Smooth muscle cell (in vitro differentiated cells): ENCODE data around the gene NFILZ. TPM values are rescaled to one million over a fixed set of nuclear protein-coding genes. Genes with fewer than 3 reads are reported as not detected.

Experiments
- DNase-seq: peaks from one replicate; lab custom pipeline; 2025; ENCODE audit not compliant: unreplicated experiment; lab: John Stamatoyannopoulos, UW
- H2AFZ ChIP-seq: fragments of 200-600 bp; sonication (generic); 2 replicates; pipeline ENCODE4 v1.6.0; 2016; ENCODE audit warnings: antibody characterized with exemption, low read depth, mild to moderate bottlenecking
- H3F3A ChIP-seq: fragments of 200-600 bp; sonication (generic); 2 replicates; pipeline ENCODE4 v1.6.0; 2017; ENCODE audit warnings: antibody characterized with exemption, low read depth
- H3K27ac ChIP-seq: fragments of 200-600 bp; sonication (generic); 2 replicates; pipeline ENCODE4 v1.5.1; 2016; ENCODE audit warnings: low read depth, mild to moderate bottlenecking
- H3K27me3 ChIP-seq: fragments of 200-600 bp; sonication (generic); 2 replicates; pipeline ENCODE4 v1.6.1; 2016; ENCODE audit warnings: low read depth, mild to moderate bottlenecking
- H3K36me3 ChIP-seq: fragments of 200-600 bp; sonication (generic); 2 replicates; pipeline ENCODE4 v1.5.1; 2016; ENCODE audit warnings: low read depth
- H3K4me1 ChIP-seq: fragments of 200-600 bp; sonication (generic); 2 replicates; pipeline ENCODE4 v1.5.1; 2016; ENCODE audit warnings: low read depth
- H3K4me2 ChIP-seq: fragments of 200-600 bp; sonication (generic); 2 replicates; pipeline ENCODE4 v1.6.0; 2016; ENCODE audit warnings: mild to moderate bottlenecking
- H3K4me3 ChIP-seq: fragments of 200-600 bp; sonication (generic); 2 replicates; pipeline ENCODE4 v1.5.1; 2016; ENCODE audit warnings: mild to moderate bottlenecking
- H3K79me2 ChIP-seq: fragments of 200-600 bp; sonication (generic); 2 replicates; pipeline ENCODE4 v1.6.0; 2016; ENCODE audit warnings: low read depth, mild to moderate bottlenecking
- H3K9ac ChIP-seq: fragments of 200-600 bp; sonication (generic); 2 replicates; pipeline ENCODE4 v1.6.0; 2016; ENCODE audit warnings: low read depth
- H3K9me3 ChIP-seq: fragments of 200-600 bp; sonication (generic); replicated peaks from 2 replicates; pipeline ENCODE4 v1.5.1; 2016; ENCODE audit warnings: low read depth
- H4K20me1 ChIP-seq: fragments of 200-600 bp; sonication (generic); 2 replicates; pipeline ENCODE4 v1.6.0; 2016; ENCODE audit warnings: low read depth
- WGBS: methylation state at CpG from one replicate; pipeline ENCODE4 v1.1.7; 2016; ENCODE audit warnings: low lambda C conversion rate; 5-methylcytosine and 5-hydroxymethylcytosine counted together
- polyA plus RNA-seq: library from polyadenylated mRNA; unstranded; fragments of >200 nt; fragmentation: Nextera tagmentation; extraction: Ambion mirVana; gene quantifications from 2 replicates; pipeline ENCODE4 v1.2.1, GENCODE V29; 2016
- total RNA-seq: library from RNA; depleted of rRNA; stranded (reverse); fragments of >200 nt; gene quantifications from 2 replicates; pipeline ENCODE4 v1.2.3, GENCODE V29; 2014
- TF ChIP-seq, protein P1 (sequence below): fragments of 200-600 bp; sonication (generic); IDR thresholded peaks from 2 replicates; pipeline ENCODE4 v1.5.1; 2017; ENCODE audit warnings: borderline replicate concordance, mild to moderate bottlenecking, antibody characterized with exemption; ENCODE audit not compliant: insufficient read depth, poor library complexity, severe bottlenecking

The NFILZ gene
- total and polyA plus RNA-seq, 2 experiments from 2014 or later, result not detected

DNA sequence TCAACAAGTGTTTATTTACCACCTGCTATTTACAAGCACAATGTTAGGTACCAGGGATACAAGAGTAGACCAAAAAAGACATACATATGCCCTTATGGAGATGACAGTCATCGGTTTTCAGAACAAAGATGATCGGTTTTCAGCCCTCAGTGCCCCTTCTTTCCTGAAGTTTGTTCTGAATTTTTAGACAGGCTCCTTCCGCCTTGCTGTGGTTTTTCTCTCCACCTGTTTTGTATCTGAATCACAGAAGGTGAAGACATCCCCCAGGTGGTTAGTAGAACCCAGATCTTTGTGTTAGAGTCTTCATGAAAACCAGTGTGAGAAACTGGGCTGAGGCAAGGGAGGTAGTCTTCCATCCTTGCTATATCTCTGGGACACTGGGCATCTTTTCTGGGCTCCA lies 44.6 kb downstream of the NFILZ start:
- 87% methylated on average over 3 of the region's 3 CpGs for whole genome bisulfite sequencing
- H3K9ac ChIP-seq, result no peak overlapping the region
- no peak overlapping the region for H3K27ac ChIP-seq
- no peak overlapping the region for H3K4me2 ChIP-seq
- TF ChIP-seq, protein P1, sequence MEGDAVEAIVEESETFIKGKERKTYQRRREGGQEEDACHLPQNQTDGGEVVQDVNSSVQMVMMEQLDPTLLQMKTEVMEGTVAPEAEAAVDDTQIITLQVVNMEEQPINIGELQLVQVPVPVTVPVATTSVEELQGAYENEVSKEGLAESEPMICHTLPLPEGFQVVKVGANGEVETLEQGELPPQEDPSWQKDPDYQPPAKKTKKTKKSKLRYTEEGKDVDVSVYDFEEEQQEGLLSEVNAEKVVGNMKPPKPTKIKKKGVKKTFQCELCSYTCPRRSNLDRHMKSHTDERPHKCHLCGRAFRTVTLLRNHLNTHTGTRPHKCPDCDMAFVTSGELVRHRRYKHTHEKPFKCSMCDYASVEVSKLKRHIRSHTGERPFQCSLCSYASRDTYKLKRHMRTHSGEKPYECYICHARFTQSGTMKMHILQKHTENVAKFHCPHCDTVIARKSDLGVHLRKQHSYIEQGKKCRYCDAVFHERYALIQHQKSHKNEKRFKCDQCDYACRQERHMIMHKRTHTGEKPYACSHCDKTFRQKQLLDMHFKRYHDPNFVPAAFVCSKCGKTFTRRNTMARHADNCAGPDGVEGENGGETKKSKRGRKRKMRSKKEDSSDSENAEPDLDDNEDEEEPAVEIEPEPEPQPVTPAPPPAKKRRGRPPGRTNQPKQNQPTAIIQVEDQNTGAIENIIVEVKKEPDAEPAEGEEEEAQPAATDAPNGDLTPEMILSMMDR, result no peak
- no peaks in the 10 kb centered on the region for H4K20me1 ChIP-seq
- no peak overlapping the region for H2AFZ ChIP-seq
- no peaks in the 10 kb centered on the region for H3F3A ChIP-seq
- no peak for DNase-seq
- no peaks in the 10 kb centered on the region for H3K36me3 ChIP-seq
- no peaks in the 10 kb centered on the region for H3K79me2 ChIP-seq
- no peaks in the 10 kb centered on the region for H3K4me1 ChIP-seq
- H3K27me3 ChIP-seq, result no peaks in the 10 kb centered on the region
- H3K9me3 ChIP-seq, result no peaks in the 10 kb centered on the region
- no peak overlapping the region for H3K4me3 ChIP-seq

DNA sequence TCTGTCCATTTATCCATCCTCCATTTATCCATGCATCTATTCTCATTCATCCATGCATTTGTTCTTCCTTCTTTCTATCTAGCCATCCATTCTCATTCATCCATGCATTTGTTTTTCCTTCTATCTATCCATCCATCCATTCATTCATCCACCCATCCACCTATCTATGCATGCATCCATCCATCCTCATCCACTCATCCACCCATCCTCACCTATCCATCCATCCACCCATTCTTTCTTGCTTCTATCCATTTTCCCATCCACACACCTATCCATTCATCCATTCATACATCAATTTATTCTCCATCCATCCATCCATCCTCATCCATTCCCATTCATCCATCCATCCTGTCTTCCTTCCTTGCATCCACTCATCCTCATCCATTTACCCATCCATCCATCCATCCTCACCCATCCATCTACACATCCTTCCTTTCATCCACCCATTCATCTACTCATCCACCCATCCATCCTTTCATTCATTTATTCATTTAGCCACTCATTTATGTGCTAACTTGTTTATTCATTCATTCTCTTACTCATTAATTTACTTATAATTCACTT lies 47.9 kb downstream of the NFILZ start:
- Histone ChIP-seq H3K4me2 (no peak overlapping the region), H3K36me3 (no peaks in the 10 kb centered on the region), H3K4me1 (no peaks in the 10 kb centered on the region), H4K20me1 (no peaks in the 10 kb centered on the region), H3K4me3 (no peak overlapping the region), H3K79me2 (no peaks in the 10 kb centered on the region), H3K27me3 (no peaks in the 10 kb centered on the region), H3K27ac (no peak overlapping the region), H3K9ac (no peak overlapping the region), H3K9me3 (no peaks in the 10 kb centered on the region), H3F3A (no peaks in the 10 kb centered on the region), H2AFZ (no peak overlapping the region)
- DNase-seq, result no peak
- TF ChIP-seq, protein P1, result no peak

Other genes starting within 250 kb of the NFILZ start
- 12.9 and 28.9 TPM in 2 replicates for gene RAB11B, start 240.3 kb upstream of the NFILZ start, total RNA-seq
- gene RAB11B, start 240.3 kb upstream of the NFILZ start, polyA plus RNA-seq, result 137 and 148 TPM in 2 replicates
- 22.2 and 22.5 TPM in 2 replicates for gene MARCHF2, start 217.3 kb upstream of the NFILZ start, total RNA-seq
- gene MARCHF2, start 217.3 kb upstream of the NFILZ start, polyA plus RNA-seq, result 24.4 and 32.5 TPM in 2 replicates
- gene HNRNPM, start 185.7 kb upstream of the NFILZ start, total RNA-seq, result 44.3 and 54.9 TPM in 2 replicates
- gene HNRNPM, start 185.7 kb upstream of the NFILZ start, polyA plus RNA-seq, result 143 and 156 TPM in 2 replicates
- not detected in 2 replicates for gene PRAM1, start 128.0 kb upstream of the NFILZ start, total RNA-seq
- gene PRAM1, start 128.0 kb upstream of the NFILZ start, polyA plus RNA-seq, result 0.18 and 0.74 TPM in 2 replicates
- 1.3 and 10.2 TPM in 2 replicates for gene ZNF414, start 116.5 kb upstream of the NFILZ start, total RNA-seq
- 33.0 and 42.4 TPM in 2 replicates for gene ZNF414, start 116.5 kb upstream of the NFILZ start, polyA plus RNA-seq
- gene MYO1F, start 53.2 kb upstream of the NFILZ start, total RNA-seq, result 0.22 TPM in 1 of 2 replicates, not detected in the other
- 1.4 and 4.1 TPM in 2 replicates for gene MYO1F, start 53.2 kb upstream of the NFILZ start, polyA plus RNA-seq
- gene ADAMTS10, start 19.9 kb upstream of the NFILZ start, total RNA-seq, result 13.1 and 18.3 TPM in 2 replicates
- 14.1 and 21.9 TPM in 2 replicates for gene ADAMTS10, start 19.9 kb upstream of the NFILZ start, polyA plus RNA-seq
- gene ACTL9, start 68.2 kb downstream of the NFILZ start, total RNA-seq, result not detected in 2 replicates
- gene ACTL9, start 68.2 kb downstream of the NFILZ start, polyA plus RNA-seq, result not detected in 2 replicates
- not detected in 2 replicates for gene OR2Z1, start 91.0 kb downstream of the NFILZ start, total RNA-seq
- gene OR2Z1, start 91.0 kb downstream of the NFILZ start, polyA plus RNA-seq, result not detected in 2 replicates
- 19.6 and 35.1 TPM in 2 replicates for gene ZNF558, start 201.7 kb downstream of the NFILZ start, total RNA-seq
- 14.1 and 15.5 TPM in 2 replicates for gene ZNF558, start 201.7 kb downstream of the NFILZ start, polyA plus RNA-seq
- gene MBD3L1, start 201.7 kb downstream of the NFILZ start, total RNA-seq, result not detected in 2 replicates
- not detected in 2 replicates for gene MBD3L1, start 201.7 kb downstream of the NFILZ start, polyA plus RNA-seq